ENCODE results near the gene RB1.
A peak's percentile ranks its signal among the peaks of the same experiment; 100 is the strongest.

The RB1 gene

DNA sequence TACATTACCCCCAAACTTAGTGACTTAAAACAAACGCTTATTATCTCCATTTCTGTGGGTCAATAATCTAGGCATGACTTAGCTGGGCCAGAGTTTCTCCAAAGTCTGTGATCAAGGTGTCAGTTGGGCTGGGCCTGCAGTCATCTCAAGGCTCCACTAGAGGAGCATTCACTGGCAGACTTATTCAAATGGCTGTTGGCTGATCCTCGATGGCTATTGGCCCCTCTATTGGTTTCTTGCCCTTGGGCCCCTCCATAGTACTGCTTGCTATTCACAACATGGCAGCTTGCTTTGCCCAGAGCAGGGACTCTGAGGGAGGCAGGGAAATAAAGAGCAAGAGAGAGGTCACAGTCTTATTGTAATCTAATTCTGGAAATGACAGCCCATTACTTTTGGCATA, 171.7 kb downstream of the RB1 start:
- DNase-seq: no peak

DNA sequence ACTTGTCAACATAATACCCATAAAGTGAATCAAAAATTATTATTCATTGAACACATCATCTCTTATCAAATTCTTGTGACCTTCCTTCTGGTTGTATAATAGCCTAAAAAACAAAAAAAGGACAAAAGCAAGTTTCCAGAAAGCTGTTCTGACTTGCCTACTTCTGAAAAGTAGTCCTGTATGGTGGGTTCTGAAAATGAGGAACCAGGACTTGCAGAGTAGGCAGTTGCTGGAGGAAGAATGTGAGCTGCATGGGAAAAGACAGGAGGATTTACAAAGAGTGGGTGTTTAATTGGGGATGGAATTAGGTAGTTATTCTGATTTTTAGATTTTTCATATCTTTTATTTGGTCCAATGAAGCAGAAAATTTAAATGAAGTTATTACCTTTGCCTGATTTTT, 172.7 kb downstream of the RB1 start:
- DNase-seq: no peak

DNA sequence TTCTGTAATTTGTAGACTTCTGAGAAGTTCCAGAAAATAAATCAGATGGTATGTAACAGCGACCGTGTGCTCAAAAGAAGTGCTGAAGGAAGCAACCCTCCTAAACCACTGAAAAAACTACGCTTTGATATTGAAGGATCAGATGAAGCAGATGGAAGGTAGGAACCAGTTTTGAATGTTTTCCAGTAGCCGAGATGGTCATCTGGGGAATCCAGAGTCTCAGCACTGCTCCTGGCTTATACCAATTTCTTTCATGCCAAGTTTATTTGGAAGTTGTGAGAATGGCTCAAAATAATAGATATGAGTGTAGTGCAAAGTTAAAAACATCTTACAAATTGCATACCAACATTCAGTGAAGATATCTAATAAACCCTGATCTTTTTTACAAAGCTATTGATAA, 173.1 kb downstream of the RB1 start:
- DNase-seq: no peak

DNA sequence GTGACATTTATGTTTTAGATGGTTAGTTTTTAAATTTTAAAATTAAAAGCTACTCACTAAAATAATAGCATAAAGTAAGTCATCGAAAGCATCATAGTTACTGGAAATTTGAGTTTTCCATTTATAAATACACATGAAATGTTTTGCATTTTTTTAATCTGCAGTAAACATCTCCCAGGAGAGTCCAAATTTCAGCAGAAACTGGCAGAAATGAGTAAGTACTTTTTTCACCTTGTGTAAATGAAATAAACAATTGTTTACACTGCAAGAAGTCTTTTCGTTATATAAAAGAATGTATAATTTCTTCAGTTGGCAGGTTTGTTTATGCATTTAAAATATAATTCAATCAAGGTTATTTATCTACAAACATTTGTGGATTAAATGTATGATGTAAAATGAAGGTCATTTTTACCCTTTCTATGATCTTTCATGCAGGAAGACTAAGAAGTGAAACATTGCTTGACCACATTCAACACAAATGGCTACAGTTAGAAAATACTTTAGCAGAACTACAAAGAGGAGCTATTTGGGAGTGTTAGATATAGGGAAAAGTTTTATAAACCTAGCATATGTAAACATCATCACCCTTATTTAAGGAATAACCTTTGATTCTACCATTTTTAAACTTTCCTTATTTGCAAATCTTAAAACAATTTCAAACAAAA, 173.8 kb downstream of the RB1 start:
- DNase-seq: no peak

DNA sequence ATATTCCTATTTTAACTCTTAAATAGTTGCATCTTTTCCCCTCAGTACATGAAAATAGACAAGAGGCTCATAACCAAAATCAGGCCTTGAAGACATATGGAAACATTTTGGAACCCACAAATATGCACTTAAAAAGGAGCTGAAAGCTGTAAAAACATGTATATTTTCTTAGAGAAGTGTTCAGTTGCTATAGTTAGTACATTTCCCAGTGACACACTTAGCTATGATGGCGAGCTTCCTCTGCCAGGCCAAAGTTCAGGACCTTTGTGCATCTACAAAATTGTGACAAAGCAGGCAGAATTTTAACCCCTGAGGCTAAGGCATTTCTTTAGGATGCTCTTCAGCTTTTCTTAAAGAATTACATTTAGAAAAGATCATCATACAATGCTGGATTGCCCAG, 174.8 kb downstream of the RB1 start:
- DNase-seq: no peak

DNA sequence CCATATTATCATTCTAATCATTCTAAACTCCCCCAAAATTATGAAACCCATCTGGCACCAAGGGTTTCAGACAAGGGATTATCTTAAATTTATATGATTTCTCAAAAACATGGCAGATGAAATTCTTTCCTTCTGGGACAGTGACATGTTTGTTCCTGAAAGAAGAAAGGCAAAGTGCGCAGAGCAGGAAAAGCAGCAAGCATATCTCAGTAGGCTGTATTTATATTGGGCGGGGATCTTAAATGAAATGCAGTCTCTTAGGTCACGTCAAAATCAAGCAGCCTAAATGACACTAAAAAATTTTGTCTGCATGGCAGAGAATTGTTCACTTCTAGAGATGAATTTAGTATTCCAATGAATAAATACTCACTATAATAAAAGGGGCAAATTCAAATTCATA, 180.0 kb downstream of the RB1 start:
- DNase-seq: no peak

DNA sequence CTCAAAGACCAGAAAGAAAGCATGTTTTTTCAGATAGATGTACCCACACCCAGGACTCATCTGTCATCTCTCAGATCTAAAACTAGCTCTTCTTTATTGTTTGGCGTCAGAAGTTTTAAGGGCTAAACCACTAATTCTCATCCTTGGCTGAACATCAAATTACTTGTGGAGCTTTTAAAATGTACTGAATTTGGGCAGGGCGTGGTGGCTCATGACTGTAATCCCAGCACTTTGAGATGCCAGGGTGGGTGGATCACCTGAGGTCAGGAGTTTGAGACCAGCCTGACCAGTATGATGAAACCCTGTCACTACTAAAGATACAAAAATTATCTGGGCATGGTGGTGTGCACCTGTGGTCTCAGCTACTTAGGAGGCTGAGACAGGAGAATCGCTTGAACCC, 181.9 kb downstream of the RB1 start:
- no peak for DNase-seq

DNA sequence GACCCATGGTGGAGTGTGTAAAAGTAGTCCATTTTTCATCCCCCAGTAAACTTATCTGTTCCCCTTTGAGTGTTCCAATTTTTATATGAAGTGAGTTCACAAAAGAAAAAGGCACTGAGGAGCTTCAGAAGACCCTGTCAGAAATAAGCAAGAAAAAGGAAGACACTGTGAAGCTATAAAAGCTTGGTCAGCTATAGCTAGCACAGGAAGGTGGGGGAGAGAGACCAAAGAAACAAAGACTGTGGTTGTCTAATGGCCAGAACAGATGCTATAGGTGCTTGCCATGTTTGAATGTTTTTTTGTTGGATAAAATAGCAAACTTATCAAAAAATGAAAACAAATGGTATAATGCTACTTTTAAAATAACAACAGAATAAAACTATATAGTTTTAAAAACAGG, 182.8 kb downstream of the RB1 start:
- no peak for DNase-seq

DNA sequence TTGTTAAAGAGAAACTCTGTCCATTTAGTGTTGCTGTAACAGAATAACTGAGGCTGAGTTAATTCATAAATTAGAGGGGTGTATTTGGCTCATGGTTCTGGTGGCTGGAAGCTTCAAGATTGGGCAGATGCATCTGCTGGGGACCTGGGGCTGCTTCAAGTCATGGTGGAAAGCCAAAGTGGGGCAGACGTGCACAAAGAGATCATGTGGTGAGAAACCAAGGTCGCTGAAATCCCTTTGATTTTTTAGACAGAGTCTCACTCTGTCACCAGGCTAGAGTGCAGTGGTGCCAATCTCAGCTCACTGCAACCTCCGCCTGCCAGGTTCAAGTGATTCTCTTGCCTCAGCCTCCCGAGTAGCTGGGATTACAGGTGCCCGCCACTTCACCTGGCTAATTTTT, 183.3 kb downstream of the RB1 start:
- DNase-seq: no peak

DNA sequence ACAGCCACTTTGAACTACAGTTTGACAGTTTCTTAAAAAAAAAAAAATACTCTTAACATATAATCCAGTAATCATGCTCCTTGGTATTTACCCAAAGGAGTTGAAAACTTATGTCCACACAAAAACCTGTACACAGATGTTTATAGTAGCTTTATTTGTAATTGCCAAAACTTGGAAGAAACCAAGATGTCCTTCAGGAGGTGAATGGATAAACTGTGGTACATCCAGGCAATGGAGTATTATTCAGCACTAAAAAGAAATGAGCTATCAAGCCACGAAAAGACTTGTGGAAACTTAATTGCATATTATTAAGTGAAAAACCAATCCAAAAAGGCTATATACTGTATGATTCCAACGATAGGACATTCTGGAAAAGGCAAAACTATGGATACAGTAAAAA, 184.4 kb downstream of the RB1 start:
- no peak for DNase-seq

DNA sequence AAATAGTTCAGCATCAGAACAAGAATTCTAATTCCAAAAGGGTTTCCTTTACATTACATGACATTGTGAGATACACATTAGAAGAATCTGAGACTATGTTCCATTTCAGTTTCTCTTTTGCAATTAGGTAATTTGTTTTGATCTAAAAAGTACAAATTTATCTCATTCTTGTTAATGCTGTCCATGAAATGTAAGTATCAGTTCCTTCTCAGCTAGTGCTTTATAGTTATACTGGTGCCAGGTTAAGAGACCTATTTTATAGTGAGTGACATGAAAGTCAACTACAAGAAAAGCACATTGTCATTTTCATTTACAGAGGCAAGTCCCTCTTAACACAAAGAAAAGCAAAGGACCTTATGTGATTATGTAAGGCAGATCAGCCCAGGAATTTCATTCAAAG, 185.4 kb downstream of the RB1 start:
- DNase-seq: no peak

DNA sequence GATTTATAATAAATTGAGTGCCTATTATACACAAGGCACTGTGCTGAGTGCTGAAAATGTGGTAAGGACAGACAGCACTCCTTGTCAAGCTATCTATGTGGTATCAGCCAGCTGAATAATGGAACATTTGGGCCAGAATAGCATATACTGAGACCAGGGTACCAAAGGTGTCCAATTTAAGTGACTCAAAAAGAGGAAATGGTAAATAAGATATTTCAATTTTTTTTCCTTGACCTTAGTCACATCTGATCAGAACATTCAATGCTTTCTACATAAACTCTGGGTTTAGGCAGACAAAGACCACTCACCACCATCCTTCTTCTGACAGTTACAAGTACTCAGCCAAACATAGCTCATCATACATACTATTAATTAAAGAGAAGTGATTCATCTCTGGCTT, 186.1 kb downstream of the RB1 start:
- DNase-seq: no peak

DNA sequence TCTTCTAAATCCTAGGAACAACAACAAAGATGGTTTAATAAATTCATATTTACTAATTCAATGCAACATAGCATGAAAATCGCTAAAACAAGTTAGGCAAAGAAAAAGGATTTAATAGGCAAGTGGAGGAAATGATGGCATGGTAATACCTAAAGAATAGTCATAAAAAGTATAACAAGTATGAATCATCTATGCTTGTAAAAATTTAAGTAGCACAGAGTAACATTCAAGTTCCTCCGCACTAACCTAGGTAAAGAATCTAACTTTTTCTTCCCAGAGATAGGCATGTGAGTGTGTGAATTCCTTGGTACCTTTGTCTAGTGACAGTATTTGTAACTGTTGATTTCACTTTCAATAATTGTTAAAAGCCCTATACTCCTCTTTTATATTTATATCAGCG, 186.7 kb downstream of the RB1 start:
- no peak for DNase-seq

DNA sequence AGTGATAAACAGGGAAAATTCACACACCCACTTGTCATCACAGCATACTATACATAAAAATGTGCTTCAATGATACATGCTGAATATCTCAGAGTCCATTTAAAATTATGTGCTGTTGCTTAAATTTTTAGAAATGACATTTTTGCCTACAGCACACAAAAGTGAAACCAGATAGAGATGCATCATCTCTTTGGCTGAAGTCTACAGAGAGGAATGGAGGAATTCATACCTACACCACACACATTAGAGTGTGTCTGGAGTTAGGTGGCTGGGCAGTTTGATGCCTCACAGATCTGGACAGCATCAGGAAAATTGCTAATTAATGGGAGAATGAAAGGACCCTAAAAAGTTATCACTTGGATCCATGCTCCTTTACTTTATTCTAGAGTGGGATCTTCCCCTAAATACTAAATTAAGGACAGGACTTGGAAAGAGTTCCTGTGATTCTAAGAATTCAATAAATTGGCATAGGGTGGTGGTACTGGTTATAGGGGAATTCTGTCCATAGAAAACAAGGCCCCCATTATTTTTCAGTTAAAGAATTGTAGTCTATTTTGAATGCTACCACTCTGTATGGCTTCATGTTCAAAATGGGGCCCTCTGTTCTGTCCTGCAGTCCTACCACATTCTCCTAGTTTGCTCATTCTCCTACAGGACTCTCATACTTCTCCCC, 188.0 kb downstream of the RB1 start:
- DNase-seq: no peak

DNA sequence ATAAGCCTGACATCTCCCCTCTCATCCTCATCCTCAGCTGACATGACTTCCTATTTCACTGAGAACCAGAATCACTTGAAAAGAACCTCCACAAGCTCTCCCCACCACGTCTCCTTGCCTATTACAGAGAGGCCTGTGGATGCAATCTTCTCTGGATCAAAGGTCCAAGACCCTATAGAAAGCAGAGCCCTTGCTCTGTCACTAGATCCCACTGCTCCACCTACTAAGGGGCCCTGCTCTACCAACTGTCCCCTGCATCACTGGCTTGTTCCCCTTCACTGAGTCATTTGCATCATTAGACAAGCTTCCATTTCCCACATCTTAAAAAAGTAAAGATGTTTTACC, 188.5 kb downstream of the RB1 start:
- no peak for DNase-seq

DNA sequence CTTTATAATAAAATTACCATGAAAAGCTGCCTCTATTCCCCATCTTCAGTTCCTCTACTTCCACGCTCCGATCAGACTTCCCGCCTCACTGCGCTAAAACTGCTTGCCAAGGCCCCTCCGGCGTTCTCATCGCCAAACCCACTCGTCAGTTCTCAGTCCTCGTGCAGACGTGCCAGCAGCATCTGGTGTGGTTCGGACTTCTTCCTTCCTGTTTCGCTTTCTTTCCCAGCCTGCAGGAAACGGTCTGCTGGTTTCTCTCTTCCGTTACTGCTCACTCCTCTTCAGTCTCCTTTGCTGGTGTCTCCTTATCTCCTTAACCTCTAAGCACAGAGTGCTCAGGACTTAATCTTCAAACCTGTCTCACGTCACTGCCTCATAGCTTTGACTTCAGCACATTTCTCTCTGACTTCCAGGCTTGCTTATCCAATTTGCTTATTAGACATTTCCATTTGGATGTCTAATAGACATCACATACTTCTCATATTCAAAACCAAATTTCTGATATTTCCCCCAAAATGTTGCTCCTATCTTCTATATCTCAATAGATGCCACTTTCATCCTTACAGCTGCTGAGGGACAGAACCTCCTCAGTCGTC, 189.0 kb downstream of the RB1 start:
- peak; percentile 89 for DNase-seq

DNA sequence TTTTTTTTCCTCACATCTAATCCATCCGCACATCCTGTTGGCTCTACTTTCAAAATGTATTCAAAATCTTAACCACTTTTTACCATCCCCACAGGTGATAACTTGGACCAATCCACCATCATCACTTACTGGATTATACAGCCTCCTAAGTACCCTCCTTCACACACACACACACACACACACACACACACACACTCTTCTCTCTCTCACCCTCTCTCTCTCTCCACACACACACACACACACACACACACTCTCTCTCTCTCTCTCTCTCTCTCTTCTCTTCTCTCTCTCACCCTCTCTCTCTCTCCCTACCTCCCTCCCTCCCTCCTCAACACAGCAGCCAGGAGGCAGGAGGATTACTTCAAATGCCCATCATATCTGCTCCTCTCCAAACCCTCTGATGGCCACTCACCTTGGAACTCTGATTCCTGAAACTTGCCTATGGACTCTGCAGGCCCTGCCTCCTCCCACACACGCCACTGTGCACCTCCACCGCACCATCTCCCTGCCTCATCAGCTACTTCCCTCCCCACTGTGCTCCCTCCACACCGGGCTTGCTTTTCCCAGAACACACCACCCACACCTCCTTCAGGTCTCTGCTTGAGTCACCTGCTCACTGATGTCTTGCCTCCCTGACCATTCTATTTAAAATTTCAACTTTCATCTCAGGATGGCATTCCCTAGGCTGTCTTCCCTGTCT, 189.7 kb downstream of the RB1 start:
- DNase-seq: no peak

DNA sequence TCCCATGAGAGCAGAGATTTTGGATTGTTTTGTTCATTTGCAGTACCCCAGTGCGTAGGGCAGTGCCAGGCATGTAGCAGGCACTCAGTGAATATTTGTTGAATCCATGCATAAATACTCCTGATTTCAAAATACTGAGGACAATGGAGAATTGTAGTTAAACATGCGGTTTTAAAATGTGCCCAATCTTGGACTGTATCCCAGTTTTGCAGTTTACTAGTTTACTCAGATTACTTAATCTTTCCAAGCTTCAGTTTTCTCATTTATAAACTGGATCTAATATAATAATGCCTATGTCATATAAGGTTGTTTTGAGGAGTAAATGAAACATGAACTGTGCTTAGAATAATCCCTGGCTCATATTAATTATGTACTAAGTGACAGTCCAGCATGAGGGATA, 190.3 kb downstream of the RB1 start:
- no peak for DNase-seq

DNA sequence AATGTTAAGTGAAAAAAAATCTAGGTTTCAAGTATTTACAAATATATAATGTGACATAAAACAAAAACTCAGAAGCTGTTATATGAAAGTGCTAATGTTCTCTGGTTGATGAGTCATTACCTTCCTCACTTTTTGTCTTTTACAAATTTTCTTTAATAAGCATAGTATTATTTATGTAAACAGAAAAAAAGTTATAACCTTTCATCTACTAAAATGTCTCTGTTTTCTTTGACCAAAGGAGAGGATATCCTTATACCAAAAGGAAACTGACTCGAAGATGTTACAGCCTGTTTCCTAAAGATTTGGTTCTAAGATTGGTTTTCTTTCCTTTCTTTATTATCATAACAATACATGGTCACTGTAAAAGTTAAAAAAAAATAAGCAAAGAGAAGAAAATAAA, 191.3 kb downstream of the RB1 start:
- no peak for DNase-seq

DNA sequence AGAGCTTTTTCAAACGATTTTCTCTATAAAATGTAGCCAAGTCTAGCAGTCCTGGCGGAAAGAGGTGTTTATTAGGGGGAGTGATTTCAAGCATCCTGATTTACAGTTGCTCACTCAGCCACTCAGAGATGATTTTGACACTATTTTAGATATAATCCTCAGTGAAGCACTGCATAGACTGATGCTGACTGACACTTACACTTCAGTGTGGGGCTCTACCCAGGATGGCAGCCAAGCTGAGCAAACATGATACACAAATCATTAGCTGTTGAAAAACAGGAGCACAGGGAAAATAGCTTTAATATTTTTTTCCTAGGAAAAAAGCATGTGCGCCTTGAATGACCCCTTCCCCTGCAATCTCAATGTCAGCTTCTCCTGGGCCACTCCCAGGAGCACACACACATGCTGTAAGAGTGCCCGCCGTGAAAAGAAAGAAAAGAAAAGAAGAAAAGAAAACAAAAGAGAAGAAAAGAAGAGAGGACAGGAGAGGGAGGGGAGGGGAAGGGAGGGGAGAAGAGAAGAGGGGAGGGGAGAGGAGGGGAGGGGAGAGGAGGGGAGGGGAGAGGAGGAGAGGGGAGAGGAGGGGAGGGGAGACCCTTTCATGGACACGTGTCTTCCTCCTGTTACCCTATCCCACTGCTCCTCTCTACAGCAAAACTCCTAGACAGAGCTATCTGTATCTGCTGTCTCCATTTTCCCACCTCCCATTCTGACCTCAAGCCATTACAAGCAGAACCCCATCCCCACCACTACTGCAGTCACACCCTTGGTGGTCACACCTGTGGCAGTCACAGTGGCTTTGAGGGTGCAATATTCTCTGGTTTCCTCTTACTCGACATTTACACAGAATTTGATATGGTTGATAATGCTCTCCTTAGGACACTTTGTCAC, 193.0 kb downstream of the RB1 start:
- no peak for DNase-seq

DNA sequence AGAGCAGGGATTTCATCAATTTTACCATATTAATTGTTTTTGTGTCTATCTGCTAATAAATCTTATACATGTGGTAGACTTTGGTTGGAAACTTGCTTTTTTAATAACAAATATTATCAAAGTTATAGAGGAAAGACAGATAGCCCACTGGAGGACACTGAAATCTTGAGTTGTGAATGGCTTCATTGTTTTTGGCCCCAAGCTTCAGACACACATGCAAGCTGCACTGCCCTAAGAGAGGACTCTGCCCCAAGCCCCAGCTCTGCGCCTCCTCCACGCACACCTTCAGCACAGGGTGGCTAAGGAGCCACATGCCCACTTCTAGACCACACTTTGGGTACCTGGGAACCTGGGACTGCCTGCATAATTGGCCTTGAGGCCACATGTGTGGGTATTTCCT, 194.1 kb downstream of the RB1 start:
- DNase-seq: no peak

DNA sequence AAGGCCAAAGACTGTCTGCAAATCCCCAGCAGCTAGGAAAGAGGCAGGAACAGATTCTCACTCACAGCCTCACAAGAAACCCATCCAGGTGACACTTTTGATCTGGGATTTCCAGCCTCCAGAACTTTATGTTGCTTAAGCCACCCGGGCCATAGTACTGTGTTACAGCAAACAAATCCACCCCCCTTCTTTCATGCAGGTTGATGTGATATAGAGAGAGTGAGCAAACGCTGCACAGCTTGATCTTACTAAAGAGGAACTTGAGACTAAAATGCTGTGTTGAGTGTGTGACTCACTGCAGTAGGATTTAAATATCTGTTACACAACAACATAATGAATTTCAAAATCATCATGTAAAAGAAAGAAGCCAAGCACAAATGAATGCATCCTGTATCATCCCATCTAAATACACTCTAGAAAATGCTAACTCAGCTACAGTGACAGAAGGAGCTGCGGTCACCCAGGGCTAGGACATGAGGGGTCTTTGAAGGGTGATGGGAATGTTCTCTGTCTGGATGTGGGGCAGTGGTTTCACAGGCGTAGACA, 197.2 kb downstream of the RB1 start:
- DNase-seq: peak; percentile 36

DNA sequence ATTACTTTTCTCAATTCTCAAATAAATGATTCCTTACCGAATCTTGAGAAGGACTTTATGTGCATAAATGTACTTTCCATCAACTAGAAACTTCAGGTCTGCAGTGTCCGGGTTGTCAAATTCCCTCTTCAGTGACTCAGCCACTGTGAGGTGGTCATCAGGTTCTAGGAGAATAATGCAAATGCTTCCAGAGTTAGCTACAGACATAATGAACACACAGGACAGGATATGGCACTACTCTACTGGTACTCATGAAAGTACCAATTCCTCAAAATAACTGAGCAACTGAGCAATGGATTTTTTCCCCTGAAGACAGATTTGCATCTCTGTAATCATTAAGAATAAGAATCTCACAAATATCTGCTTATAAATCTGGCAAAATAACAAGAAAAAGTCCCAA, 198.2 kb downstream of the RB1 start:
- DNase-seq: no peak
